Islet precursor cell (in vitro differentiated cells): ENCODE data around the gene C5orf24.
"Not testable (repeated sequence)": the region's sequence is repeated elsewhere in the genome, so short reads cannot be mapped to it uniquely, and the experiment has no call there.

Experiments used
- DNase-seq: peaks from one replicate; pipeline ENCODE4 v3.0.0-alpha.2; 2018

Gene C5orf24

DNA sequence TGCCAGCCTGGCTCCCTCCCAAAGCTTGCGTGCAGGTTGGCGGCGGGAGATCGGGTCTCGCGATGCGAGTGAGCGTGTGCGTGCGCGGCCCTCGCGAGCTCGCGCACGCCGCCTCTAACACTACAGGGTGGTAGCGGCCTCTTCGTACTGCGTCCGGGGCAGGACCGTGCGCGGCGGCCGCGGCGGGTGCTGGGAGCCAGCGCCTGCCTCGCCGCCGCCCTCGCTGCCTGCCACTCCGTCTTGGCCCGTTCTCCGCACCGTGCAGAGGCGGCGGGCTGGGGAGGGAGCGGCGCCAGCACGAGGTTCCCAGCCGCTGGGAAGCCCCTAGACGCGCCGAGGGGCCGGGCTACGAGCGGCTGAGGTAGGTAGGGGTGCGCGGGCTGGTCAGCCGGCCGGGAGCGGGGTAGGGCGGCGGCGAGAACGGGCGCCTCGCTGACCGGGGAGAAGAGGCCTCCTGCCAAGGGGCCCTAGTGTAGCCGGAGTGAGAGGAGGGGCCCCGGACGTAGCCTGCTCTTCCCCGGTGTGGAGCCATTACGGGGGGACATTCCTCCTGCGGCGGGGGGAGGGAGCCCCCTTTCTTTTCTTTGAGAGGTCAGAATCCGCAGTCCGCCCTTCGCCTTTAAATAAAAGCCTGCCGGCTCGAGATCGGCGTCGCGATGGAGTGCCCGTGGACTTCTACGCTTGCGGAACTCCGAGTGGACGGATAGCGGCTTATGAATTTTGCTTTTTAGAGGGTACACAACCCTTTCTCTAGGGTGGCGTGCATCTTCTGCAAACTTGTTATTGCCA is at the start of gene C5orf24:
C5orf24 (plus strand) TSS at position 117 of the 789 bp plus-strand sequence. CDS start 8,933 bp downstream, outside the sequence.
- DNase-seq = peak; percentile 96

DNA sequence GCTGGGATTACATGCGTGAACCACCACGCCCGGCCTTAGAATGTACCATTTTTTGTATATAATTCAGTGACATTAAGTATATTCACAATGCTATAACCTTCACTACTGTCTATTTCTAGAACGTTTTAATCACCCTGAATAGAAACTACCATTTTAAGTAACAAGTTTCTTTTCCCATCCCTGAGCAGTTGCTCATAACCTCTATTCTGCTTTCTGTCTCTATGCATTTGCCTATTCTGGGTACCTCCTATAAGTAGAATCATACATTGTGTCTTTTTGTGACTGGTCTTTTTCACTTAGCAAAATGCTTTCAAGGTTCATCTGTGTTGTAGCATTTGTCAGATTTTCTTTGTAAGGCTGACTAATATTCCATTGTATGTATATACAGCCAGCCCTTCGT is 47.3 kb upstream of the C5orf24 start:
- DNase-seq = no peak

DNA sequence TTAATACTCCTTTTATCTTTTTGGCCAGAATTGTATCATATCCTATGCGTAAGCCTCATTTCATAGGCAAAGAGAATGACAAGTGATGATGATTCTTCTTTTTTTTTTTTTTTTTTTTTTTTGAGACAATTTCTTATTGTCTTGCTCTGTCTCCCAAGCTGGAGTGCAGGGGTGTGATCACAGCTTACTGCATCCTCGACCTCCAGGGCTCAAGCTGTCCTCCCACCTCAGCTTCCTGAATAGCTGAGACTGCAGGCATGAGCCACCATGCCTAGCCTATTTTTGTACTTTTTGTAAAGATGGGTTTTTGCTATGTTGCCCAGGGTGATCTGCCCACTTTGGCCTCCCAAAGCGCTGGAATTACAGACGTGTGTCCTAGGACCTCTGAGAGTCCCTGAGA is 41.9 kb upstream of the C5orf24 start:
- no peak for DNase-seq

- no peak for DNase-seq
These were observed 32.4 kb upstream of the C5orf24 start for GRCh38 chr5:134813407-134813806.

DNA sequence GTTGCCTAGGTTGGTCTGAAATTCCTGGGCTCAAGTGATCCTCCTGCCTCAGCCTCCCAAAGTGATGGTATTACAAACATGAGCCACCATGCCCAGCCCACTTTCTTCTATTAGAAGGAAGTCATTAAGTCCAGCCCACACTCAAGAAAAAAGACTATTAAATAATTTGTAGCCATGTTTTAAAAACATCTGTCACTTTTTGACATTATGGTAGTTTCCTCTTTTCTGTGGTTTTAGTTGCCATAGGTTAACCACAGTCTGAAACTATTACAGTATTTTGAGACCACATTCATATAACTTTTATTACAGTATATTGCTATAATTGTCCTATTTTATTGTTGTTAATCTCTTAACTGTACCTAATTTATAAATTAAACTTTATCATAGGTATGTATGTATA is 31.9 kb upstream of the C5orf24 start:
- no peak for DNase-seq

- no peak for DNase-seq
These were observed 28.8 kb upstream of the C5orf24 start for GRCh38 chr5:134817006-134817405.

DNA sequence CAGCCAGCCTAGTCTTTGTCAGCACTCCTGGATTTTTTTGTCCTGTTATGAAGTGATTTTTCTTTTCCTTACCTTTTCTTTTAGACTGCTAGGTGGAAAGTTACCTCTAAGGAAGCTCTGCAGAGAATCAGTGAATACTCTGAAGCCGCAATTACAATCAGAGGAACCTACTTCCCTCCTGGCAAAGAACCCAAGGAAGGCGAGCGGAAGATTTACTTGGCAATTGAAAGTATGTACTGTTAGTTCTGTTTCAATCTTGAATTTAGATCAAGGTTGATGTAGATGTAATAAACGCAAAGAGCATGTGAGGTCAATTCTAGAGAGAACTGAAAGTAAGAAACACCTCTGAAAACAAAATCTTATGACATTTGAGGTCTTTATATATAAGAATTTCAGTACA is 27.0 kb upstream of the C5orf24 start:
- no peak for DNase-seq

DNA sequence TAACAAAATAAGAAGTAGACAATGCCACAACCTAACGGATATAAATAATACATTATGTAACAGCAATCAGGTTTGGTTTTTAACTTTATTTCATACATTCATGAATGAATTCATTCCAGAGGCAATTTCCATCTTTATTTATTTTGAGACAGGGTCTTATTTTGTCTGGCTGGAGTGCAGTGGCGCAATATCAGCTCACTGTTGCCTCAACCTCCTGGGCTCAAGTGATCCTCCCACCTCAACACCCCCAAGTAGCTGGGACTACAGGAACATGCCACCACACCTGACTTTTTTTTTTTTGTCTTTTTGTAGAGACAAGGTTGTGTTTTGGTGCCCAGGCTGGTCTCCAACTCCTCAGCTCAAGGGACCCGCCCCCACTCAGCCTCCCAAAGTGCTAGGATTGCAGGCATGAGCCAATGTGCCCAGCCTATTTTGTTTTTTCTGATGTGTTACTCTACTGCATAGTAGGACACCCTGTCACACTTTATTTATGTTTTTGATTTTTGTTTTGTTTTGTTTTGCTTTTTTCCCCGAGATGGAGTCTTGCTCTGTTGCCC is 26.3 kb upstream of the C5orf24 start:
- DNase-seq = no peak

DNA sequence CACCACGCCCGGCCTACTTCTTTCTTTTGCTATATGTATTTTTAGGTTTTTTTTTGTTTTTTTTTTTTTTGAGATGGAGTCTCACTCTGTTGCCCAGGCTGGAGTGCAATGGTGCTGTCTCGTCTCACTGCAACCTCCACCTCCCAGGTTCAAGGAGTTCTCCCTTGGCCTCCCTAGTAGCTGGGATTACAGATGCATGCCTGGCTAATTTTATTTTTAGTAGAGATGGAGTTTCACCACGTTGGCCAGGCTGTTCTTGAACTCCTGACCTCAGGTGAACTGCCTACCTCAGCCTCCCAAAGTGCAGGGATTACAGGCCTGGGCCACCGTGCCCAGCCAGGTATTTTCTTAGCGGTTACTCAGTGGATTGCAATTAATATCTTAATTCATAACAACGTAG is 23.9 kb upstream of the C5orf24 start:
- DNase-seq = no peak

DNA sequence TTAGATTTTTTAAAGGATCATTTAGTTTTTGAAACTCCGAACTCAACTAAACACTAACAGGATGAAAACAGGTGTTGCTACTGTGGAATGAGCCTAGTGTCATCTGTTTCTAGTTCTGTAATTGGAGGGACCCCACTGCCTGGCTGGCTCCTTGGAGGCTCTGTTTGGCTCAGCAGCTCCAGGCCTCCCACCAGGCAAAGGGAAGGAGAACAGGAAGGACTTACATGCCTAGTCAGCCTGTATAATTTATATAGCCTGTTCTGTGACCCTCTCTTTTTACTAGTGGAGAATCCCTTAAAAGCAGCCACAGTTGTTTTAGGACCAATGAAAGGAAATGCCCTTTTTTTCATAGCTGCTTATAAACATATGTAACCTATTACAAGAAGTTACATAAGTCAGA is 21.1 kb upstream of the C5orf24 start:
- DNase-seq = no peak

- DNase-seq = no peak
These were observed 20.6 kb upstream of the C5orf24 start for GRCh38 chr5:134825212-134825611.

- DNase-seq = no peak
These were observed 12.3 kb upstream of the C5orf24 start for GRCh38 chr5:134833340-134834032.

DNA sequence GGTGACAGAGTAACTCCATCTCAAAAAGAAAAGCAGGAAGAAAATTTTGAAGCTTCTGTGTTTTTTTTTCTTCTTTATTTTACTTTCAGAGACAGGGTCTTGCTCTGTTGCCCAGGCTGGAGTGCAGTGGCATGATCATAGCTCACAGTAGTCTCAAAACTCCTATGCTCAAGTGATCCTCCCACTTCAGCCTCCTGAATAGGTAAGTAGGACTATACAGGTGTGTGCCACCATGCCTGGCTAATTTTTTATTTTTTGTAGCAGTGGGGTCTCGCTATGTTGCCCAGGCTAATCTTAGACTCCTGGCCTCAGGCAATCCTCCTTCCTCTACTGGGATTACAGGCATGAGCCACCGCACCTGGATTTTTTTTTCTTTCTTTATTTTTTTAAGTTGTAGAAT is 10.1 kb upstream of the C5orf24 start:
- no peak for DNase-seq

DNA sequence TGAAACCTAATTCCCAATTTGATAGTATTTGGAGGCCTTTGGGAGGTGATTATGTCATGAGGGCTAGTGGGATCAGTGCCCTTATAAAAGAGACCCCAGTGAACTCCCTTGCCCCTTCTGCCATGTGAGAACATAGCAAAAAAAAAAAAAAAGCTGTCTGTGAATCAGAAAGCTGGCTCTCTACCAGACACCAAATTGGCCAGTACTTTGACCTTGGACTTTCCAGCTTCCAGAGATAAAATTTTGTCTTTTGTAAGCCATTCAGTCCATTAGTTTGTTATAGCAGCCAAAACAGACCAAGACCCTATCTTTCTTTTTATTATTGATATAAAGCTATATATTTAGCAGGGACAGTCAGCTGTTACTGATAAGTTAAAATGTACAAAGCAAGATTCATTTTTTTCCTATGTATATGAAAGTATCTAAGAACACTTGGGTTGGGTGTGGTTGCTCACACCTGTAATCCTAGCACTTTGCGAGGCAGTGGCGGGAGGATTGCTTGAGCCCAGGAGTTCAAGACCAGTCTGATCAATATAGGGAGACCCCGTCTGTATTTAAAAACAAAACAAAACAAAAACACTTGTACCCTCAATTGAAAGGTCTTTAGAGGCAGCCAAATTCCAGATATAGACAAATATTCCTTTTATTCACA is 8.1 kb upstream of the C5orf24 start:
- DNase-seq = no peak

DNA sequence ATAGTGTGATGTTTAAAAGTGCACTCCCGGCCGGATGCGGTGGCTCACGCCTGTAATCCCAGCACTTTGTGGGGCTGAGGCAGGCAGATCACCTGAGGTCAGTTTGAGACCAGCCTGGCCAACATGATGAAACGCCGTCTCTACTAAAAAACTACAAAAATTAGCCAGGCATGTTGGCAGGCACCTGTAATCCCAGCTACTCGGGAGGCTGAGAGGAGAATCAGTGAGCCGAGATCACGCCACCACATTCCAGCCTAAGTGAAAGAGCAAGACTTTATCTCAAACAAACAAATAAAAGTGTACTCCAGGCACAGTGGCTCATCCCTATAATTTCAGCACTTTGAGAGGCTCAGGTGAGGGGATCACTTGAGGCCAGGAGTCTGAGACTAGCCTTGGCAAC is 7.4 kb upstream of the C5orf24 start:
- DNase-seq = not testable (repeated sequence)

DNA sequence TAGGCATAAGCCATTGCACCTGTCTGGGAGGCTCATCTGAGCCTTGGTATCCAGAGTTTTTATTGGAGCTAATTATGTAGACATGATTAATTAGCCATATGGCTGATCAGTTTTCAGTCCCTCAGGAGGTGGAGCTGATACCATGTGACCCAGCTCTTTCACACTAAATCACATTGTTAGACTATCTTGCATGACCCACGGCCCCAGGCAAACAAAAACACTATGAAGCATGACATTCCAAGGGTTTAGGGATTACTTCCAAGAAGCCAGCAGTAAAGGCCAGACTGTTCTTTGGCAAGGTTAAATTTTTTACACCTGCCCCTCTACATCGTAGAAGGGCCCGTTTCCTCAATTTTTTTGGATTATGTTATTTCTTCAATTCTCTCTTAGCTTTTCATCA is 5.0 kb upstream of the C5orf24 start:
- no peak for DNase-seq

GRCh38 chr5:134844252-134844651 is 1.5 kb upstream of the C5orf24 start:
- DNase-seq = no peak

DNA sequence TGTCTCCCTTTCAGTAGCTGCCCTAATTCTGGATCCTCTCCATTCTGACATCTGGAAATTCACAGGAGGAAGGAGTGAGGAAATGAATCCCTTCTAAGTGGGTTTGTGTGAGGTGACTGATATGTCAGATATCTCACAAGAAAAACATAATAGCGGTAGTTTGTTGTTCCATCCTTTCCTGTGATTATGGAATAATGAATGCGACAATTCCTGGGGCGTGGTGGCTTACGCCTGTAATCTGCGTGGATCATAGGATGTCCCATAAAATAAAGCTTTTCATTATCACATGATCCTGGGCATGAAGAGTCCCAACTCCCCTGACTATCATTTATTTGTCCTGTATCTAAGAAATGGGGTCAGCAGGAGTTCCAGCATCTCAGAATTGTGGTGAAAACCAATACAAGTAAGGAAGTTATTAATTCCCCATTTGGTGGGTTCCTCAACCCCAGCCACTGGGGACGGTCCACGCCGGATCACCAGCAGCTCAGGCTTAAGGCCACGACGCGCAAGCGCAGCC is 375 bp upstream of the C5orf24 start:
- no peak for DNase-seq

DNA sequence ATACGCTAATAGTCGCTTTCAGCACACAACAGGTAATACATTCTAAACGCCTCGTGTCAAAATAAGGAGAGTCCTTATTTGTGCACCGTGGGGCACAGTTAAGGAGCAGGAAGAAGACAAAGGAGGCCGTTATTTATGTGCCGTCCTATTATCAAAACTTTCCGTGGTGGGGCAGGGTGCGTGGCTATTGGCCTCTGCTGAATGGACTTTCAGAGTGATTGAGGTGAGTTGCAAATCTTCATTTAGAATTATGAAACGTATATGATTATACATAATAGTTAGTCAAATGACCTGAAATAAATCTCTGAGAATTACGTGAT is 833 bp downstream of the C5orf24 start:
- DNase-seq = no peak

- not testable (repeated sequence) for DNase-seq
These were observed 3.7 kb downstream of the C5orf24 start for GRCh38 chr5:134849434-134849933.

GRCh38 chr5:134851307-134851923 is 5.6 kb downstream of the C5orf24 start:
- DNase-seq = no peak

DNA sequence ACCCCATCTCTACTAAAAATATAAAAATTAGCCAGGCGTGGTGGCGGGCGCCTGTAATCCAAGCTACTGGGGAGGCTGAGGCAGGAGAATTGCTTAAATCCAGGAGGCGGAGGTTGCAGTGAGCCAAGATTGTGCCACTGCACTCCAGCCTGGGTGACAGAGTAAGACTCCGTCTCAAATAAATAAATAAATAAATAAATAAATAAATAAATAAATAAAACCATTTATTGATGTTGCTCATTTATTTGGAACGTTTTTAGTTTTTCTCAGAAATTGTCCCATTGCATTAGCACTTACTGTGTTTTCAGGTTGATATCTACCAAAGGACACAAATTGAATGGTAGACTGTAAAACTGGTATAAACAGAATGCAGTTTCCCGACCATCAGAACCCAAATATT is 10.7 kb downstream of the C5orf24 start:
- DNase-seq = not testable (repeated sequence)

- DNase-seq = no peak
These were observed 11.6 kb downstream of the C5orf24 start for GRCh38 chr5:134857401-134857800.
